CD4-positive, alpha-beta T cell treated with Interleukin-17A for 1 hour (primary cell): ENCODE data around the gene PIGT.
A peak's percentile ranks its signal among the peaks of the same experiment; 100 is the strongest.

Experiments used
- DNase-seq: peaks from one replicate; pipeline ENCODE4 v3.0.0-alpha.2; 2020

PIGT gene

DNA sequence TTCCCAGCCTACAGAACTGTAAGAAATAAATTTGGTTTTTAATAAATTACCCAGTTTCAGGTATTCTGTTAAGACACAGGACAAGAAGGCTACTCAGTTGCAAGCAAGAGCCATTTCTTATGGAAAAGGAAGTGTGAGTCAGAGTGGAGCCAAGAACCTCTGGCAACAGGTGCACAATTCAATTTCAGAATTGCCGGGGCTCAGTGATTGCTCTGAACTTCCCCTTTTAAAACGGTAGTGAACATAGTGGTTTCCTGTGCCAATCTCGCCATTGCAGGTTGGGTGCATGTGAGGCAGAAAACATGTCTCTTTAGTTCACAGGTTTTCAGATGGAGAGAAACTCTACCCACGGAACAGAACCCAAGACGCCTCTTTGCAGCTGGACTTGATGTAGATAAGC, 16.4 kb downstream of the PIGT start:
- peak; percentile 39 for DNase-seq

DNA sequence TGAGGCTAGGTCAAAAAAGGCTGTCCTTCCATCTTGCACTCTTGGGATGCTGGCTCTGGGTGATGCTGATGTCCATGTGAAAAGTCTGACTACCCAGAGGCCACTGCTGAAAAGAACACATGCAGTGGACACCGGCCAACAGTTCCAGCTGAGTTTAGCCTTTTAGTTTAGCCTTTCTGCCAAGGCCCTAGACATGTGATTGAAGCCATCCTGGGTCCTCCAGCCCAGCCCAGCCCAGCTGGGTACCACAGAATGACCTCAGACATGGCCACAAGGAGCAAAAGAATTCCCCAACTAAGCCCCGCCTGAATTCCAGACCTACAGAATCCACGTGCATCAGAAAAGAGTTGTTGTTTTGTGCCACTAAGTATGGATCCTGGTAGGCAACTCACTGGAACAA, 17.4 kb downstream of the PIGT start:
- DNase-seq: no peak

DNA sequence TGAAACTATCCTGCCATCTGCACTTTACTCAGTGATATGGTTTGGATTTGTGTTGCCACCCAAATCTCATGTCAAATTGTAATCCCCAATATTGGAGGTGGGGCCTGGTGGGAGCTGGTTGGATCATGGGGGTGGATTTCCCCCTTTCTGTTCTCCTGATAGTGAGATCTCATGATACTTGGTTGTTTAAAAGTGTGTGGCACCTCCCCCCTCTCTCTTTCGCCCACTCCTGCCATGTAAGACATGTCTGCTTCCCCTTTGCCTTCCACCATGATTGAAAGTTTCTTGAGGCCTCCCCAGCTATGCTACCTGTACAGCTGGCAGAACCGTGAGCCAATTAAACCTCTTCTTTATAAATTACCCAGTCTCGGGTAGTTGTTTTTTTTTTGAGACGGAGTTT, 18.0 kb downstream of the PIGT start:
- DNase-seq: no peak

DNA sequence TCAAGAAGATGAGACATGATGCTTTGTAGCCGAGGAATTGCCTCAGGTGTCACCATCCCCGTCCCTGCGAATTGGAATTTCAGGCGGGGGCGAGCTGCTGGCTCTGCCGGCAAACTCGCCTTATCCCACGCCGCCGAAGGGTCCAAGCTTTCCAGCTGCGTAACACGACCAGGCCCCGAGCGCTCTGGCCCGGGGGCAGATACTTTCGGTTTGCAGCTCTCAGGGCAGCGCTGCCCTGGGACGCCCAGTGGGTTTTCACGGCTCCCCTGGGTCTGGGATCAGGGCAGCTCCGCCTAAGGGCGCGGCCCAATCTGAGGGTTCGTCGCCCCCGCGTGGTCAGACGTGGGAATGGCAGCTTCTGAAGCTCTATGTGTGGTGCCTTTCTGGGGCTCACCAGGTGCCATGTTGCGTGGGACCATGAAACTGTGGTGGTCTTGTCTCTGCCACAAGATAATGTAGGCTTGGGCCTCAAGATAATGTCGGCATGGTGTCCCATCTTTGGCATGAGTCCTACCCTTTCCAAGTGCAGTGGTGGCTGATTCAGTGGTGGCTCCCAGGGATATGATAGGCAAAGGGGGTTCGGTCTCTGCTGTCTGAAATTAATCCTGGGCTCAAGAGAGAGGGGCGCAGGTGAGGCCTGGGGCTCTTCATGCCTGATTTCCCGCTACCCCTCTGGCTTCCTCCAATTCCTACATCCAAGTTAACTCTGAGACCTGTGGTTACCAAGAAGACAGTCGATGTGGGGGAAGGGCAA, 21.0 kb downstream of the PIGT start:
- peak; percentile 90 for DNase-seq

DNA sequence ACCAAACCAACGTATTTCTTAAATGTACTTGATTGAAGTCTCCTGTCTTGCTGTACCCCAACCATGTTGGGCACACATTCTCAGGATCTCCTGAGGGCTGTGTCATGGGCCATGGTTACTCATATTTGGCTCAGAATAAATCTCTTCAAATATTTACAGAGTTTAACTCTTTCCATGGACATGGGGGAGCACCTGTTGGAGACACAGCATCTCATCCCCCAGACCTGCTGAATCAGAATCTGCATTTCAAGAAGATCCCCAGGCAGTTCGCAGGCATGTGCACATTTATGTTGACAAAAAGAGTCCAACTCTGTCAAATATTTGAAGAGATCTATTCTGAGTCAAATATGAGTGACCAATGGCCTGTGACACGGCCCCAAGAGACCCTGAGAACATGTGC, 24.5 kb downstream of the PIGT start:
- no peak for DNase-seq

DNA sequence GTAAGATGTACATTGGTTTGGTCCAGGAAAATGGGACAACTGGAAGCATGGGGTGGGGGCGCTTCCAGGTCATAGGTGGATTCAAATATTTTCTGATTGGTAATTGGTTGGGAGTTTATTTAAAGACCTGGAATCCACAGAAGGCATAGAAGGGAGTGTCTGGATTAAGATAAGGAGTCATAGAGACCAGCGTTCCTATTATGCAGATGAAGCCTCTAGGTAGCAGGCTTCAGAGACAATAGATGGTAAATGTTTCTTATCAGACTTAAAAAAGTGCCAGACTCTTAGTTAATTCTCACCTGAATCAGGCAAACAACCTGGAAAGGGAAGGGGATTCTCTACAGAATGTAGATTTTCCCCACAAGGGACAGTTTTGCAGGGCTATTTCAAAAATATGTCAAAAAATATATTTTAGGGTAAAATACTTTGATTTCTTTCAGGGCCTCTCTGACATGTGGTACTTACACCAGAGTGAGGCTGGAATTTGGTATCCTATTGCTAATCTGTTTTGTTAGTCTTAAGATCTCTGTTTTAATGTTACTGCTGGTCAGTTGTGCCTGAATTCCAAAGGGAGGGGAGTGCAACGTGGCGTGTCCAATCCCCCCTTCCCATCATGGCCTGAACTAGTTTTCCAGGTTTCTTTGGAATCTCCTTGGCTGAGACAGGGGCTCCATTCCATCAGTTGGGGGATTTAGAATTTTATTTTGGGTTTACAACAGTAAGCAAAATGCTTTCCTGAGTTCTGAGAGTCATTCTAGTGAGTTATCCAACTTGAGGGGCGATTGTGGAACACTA, 25.1 kb downstream of the PIGT start:
- no peak for DNase-seq

DNA sequence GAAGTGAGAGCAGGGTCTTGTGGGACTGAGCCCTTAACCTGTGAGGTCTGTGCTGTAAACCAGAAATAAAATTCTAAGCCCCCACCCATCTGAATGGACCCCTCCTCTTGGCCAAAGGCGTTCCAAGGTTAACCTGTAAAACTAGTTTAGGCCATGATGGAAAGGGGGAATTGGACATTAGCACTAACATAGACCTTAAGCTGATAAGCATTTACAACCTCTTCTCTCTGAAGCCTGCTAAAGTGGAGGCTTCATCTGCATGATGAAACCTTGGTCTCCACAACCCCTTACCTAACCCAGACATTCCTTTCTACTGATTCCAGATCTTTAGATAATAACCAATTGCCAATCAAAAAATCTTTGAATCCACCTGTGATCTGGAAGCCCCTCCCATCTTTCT, 25.8 kb downstream of the PIGT start:
- DNase-seq: no peak

DNA sequence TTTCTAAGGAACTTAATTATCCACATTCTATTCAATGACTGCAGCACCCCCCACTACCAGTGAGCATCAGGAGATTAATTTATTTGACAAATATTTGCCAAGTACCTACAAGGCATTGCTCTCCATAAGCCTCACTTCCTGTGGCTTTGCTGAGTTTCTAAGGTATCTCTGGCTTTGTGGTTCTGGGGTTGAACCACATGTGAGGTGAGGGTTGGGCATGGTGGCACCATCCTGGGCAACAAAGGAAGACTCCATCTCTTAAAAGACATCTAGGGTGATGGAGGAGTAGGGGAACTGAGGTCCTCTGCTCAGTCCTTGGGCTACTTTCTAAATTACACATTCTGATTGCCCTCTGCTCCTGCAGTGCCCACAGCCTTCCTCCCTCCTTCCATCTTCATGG, 28.1 kb downstream of the PIGT start:
- DNase-seq: peak; percentile 53

DNA sequence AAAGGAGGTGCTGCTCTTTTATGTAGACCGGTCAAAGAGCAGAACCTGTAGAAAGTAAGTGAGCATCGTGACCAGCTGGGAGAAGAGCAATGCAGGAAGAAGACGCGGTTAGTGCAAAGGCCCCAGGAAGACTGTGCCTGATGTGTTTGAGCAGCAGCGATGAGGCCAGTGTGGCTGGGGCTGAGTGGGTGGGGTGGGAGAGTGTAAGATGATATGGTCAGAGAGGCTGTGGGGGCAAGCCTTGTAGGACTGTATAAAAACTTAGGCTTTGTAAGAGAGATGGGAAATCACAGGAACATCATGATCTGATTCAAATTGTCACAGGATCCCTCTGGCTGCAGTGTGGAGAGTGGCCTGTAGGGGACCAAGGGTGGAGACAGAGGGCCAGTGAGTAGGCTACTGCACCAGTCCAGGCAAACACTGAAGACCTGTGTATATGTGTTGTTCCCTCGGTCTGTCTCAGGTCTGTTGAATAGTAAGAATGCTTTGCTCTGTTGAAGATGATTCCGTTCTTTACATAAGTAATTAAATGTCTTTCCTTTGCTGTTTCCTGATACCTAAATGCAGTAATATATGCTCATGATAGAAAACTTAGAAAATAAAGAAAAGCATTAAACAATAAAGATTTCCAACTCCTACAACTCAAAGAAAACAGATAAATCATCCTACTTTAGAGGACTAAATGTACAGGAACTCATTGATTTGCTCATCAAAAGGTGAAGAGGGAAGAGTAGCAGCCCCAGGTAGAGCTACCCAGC, 30.0 kb downstream of the PIGT start:
- DNase-seq: peak; percentile 50

DNA sequence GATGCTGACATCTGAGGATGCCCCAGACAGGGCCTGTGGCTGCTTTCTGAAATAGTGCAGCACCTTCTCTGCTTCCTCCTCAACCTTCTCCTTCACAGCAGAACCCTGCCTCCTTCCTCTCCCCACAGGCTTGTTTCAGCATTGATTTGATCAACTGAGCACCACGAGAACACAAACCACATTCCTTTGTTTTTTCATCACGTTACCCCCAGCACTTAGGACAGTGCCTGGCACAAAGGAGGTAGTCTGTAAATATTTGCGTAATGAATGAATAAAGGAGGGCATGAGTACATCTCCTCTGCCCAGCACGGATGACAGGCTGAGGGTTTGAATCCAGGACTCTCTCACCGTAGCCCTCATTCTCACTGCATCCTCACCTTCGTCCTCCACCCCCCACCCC, 32.3 kb downstream of the PIGT start:
- no peak for DNase-seq

DNA sequence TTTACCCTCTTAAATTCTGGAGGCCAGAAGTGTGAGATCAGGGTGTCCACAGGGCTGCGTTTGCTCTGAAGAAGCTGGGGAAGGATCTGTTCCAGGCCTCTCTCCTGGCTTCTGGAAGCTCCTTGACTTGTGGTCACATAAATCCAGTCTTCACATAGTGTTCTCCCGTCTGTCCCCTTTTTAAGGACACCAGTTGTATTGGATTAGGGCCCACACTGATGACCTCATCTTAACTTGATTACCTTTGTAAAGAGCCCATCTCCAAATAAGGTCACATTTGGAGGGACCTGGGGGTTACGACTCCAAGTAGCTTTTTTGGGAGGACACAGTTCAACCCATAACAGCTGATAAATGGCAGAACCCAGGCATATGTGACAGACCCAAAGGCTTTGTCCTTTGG, 33.6 kb downstream of the PIGT start:
- no peak for DNase-seq

DNA sequence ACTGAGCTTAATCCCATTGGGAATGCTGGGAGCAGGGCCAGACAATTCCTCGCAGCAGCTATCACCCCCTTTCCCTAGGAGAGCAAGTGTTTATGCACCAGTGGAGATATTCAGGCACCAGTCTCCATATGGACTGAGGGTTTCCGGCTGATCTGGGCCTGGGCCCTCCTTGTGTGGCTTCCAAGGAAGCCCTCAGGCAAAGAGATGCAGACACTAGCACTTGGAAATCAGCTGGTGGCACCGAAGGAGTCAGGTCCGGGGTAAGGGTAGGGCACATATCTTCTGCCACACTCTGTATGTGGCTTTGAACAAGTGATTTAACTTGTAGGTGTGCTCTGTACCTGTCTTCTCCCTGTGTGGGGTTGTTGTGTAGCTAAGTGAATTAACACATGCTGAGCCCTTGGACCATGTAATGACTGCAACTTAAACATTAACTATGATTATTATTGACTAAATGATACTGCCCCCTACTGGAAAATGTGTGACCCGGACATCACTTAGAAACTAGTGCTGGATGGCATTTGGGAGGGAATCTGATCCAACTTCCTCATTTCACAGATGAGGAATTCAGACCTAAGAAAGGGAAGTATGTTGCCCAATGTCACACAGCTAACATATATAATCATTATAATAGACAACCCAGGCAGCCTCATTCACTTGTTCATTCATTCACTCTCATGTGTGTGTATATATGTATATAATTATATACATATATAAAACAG, 34.3 kb downstream of the PIGT start:
- peak; percentile 62 for DNase-seq

DNA sequence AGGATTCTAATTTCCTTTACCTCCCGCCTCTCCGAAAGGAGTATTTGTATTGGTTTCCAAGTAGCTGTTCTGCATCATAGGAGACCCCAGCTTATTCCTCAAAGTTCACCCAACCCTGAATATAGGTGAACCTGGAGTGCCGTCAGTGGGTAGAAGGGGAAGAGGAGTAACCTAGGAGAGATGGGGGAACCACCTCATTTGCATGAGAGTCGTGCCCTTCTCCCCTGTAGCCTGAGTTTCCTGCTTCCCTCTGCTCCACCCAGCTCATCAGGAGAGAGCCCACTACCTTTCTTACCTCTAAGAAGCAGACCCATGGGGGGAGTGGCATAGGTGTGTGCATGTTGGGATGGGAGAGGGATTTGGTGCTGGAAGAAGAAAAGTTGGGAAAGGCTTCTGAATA, 36.3 kb downstream of the PIGT start:
- no peak for DNase-seq

DNA sequence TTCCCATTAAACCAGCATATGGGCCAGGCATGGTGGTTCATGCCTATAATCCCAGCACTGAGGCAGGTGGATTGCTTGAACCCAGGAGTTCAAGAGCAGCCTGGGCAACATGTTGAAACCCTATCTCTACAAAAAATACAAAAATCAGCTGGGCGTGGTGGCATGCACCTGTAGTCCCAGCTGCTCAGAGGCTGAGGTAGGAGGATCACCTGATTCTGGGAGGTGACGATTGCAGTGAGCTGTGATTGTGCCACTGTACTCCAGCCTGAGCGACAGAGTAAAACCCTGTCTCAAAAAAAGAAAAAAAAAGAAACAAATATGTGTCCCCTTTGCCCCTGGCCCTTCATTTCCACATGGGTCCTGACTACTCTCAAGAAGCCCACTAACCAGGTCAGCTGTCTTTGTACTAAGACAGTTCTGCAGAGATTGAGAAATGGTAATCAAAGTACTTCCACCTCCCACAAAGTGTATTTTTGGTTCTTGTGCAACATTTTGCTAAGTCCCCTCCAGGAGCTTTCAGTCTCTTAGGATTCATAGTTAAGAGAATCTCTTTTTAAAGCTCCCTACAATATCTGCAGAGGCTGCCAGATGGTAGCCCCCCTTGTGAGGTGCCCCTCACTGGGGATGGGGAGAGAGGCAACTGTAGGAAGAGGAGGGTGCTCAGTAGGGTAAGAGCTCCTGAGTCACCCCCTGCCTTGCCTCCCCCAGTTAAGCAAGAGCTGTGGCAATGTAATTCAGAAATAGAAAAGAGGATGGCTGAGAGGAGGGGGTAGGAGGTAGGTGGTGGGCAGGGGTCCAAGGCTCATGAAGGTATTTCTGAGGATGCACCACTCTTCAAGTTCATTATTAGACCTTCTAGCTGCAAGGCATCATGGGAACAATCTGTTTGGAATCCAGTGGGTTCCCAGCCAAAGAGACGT, 37.1 kb downstream of the PIGT start:
- no peak for DNase-seq

DNA sequence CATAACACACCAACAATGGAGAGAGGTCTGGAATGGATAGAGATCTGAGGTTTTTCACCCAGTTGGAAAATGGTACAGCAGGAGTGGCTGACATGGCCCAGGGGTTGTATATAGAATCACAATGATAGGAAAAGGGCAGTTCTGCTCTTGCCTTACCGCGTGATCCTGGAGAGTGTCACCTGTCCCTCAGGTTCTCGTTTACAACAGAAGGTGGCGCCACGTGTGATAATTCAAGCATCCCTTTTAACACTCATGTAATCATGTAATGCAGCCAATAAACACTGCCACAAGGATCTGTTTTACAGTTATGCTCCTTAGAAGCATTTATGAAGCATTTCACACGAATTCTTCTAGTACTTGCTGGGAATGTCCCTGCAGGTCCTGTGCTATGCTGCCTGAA, 40.7 kb downstream of the PIGT start:
- peak; percentile 24 for DNase-seq

DNA sequence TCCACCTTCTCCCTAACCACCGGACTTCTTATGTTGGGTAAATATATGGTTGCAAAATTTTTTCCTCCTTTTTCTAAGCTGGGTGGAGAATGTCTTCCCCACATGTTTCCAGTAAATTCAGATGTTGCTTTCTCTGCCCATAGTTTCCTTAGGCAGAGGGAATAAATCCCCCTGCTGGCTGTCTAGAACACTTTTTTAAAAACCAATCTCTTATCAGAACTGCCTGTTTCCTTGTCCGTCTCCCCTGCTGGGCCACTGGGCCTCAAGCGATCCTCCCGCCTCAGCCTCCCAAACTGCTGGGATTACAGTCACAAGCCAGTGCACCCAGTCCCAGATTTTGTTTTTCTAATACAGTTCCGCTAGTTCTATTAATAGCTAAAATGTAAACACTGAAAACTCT, 43.7 kb downstream of the PIGT start:
- no peak for DNase-seq

DNA sequence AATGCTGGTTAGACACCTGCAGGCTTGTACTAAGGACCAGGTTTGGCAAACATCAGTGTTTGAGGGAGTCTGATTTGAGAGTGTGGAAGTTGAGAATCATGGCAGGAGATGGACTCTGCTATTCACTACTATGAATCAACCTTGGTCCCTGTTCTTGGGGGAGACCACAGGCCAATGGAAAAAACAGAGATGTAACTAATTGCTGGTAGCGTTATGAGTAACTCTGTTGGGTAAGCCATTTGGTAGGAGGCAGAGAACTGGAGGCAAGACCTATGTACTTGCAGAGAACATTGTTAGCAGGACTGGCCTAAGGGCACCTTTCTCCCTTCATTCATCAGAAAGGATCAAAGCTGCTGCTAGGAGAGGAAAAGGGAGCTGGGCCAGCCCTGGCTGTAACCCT, 45.3 kb downstream of the PIGT start:
- DNase-seq: no peak

DNA sequence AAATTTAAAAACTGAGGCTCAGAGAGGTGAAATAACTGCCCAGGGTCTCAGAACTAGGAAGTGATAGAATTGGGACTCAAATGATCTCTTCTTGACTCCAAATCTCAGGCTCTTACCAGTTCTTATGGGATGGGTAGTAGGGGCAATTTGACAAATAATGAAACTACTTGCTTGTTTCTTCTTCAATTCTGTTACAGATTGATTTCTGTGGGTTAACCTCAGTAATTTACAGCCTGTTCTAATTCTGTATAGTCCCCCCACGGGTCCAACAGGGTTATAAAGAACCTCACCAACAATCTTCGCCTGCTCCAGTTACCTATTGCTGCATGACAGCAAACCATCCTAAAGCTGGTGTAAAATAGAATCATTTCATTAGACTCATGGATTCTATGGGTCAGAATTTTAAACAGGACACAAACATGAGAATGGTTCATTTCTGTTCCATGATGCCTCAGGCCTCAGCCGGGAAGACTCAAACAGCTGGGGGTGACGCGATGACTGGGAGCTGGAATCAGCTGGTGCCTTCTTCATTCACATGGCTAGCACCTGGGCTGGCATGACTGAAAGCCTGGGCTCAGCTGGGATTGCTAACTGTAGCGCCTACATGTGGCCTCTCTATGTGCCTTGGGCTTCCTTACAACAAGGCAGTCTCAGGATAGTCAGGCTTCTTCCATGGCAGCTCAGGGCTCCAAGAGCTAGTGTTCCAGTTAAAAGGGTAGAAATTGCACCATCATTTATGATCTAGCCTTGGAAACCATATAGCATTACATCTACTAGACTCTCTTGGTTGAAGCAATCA, 47.0 kb downstream of the PIGT start:
- DNase-seq: no peak

DNA sequence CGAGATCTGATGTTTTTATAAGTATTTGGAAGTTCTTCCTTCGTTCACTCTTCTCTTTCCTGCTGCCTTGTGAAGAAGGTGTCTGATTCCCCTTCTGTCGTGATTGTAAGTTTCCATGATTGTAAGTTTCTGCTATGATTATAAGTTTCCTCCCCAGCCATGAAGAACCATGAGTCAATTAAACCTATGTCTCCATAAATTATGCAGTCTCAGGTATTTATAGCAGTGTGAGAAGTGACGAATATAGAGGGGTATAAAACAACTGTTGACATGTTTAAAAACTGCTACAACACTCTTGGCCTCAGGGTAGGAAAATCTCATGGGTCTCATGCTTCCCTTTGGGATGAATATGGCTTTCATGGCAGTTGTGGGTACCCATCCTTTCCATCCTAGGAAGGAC, 47.8 kb downstream of the PIGT start:
- no peak for DNase-seq

DNA sequence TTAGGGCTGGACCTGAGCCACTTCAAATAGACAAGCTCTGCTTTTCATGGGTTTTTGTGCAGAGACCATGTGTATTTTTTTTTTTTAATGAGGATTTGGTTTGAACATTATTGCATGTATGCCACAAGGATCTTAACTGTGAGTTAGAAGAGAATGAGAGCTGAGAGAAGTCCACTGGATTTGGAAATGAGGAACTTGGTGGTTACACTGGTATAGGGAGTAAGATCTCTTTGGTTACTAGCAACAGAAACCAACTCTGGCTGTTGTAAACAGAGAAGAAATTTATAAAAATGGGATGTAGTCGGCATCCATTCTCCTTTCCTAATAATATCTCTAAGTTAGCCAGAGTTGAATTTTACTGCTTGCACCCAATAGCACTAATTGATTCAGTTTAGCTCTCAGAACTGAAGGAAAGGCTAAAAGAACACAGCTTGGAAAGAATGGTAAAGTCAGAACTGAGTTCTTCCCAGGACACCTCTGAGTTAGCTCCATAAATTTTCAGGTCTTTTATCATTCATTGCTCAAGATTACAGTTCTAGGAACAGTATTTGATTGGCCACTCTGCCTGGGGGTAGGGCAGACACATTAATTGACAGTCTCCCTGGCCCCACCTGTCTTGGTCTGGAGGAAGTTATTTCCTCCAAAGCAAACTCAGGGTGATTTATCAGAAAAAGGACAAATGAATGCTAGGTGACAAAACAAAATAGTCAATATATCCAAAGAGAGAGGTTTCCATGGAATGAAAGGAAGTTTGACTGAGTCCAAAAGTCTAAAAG, 49.7 kb downstream of the PIGT start:
- no peak for DNase-seq
